Heart left ventricle (tissue), 13 donors: ENCODE measurements around the gene ADAMTSL2.

Experiments
- POLR2A ChIP-seq, 2 donors: fragments of 450-650 bp; IDR thresholded peaks; one replicate each; pipeline ENCODE4 v1.6.1; 2017; ENCODE audit warnings: antibody characterized with exemption in 2 of 2, mild to moderate bottlenecking in 2 of 2, moderate library complexity in 2 of 2
- TF ChIP-seq, protein P1 (sequence below), 12 donors: fragments of 200-600 bp; sonication (generic) in 4 of 12; IDR thresholded peaks; one replicate each; pipeline versions ENCODE4 v1.5.0 to v1.8.0; 2018 to 2022; ENCODE audit warnings: antibody characterized with exemption in 12 of 12, mild to moderate bottlenecking in 5 of 12
- donor health status: ischemic (EF 13 %, LVEDD 7.1; RV severe dilation, severe dysfunction).
- donor health status: DM: no; HTN: yes; CAD: no.
- donor health status: DM: no; HTN: no; CAD: no.
- donor health status: ischemic (EF 25% LVEDD 6.9; RV normal size, moderate dysfunction).
- donor health status: ischemic (EF 25% LVEDD 5.7; RV mildly dilated, moderate dysfunction).
- donor health status: ischemic (EF 35%, LVEDD 5.7; RV mildly dilated, moderate dysfunction).
- donor health status: nonischemic (EF 11% LVEDD 7.7; RV severe dilation, severe dysfunction).
- donor health status: DM: yes; HTN: yes; CAD: no.
- donor health status: PGD.
- donor health status: ischemic (EF 29% LVEDD 5.4; RV normal size, mild dysfunction).
- donor health status: nonischemic (EF 23%, LVEDD 6.1; RV moderate dilation, normal function).

DNA sequence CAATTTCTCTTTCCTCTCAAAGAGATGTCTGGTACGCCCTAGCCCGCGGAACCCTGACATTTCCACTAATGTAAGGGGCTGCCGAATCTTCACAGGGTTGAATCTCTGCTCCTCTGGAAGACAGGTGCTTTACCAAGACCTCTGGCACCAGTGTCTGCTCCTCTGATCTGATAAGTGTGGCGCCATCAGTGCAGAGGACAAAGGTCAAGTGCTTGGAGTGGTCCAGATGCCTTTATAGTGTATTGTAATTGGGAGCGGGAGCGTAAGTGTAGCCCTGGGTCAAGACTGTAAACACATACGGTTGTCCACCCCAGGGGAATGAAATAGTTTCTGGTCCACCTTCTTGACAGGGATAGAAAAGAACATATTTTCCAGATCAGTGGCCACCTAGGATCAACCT lies 17.7 kb downstream of the ADAMTSL2 start:
- no peak for TF ChIP-seq POLR2A (IDR thresholded peaks at IDR 0.05)
- TF ChIP-seq, protein P1, sequence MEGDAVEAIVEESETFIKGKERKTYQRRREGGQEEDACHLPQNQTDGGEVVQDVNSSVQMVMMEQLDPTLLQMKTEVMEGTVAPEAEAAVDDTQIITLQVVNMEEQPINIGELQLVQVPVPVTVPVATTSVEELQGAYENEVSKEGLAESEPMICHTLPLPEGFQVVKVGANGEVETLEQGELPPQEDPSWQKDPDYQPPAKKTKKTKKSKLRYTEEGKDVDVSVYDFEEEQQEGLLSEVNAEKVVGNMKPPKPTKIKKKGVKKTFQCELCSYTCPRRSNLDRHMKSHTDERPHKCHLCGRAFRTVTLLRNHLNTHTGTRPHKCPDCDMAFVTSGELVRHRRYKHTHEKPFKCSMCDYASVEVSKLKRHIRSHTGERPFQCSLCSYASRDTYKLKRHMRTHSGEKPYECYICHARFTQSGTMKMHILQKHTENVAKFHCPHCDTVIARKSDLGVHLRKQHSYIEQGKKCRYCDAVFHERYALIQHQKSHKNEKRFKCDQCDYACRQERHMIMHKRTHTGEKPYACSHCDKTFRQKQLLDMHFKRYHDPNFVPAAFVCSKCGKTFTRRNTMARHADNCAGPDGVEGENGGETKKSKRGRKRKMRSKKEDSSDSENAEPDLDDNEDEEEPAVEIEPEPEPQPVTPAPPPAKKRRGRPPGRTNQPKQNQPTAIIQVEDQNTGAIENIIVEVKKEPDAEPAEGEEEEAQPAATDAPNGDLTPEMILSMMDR (IDR thresholded peaks at IDR 0.05): no peak
